RWPE2 (cell line): Measurements from ENCODE around the gene PPP1R37.

Experiments used
- ATAC-seq: fragments of 200-7000 bp; cut with Tn5 transposase; 3 replicates; pipeline ENCODE4 v1.9.1; 2021; ENCODE audit warnings: low read depth
- DNase-seq: peaks from one replicate; pipeline ENCODE4 v3.0.0-alpha.2; 2020; ENCODE audit warnings: low spot score
- H3K27ac ChIP-seq: fragments of 450-650 bp; 2 replicates; pipeline ENCODE4 v1.5.1; 2017; ENCODE audit warnings: mild to moderate bottlenecking; ENCODE audit not compliant: poor library complexity, severe bottlenecking
- H3K27me3 ChIP-seq: fragments of 250-450 bp; sonication (Bioruptor Pico); 2 replicates; pipeline ENCODE4 v1.5.1; 2021; ENCODE audit warnings: mild to moderate bottlenecking, moderate library complexity; ENCODE audit not compliant: insufficient read depth, poor library complexity, severe bottlenecking
- H3K36me3 ChIP-seq: fragments of 250-450 bp; sonication (Bioruptor Pico); 2 replicates; pipeline ENCODE4 v1.5.1; 2020; ENCODE audit warnings: low read depth, mild to moderate bottlenecking, moderate library complexity
- H3K4me1 ChIP-seq: fragments of 250-450 bp; sonication (Bioruptor Pico); 2 replicates; pipeline ENCODE4 v1.5.1; 2021; ENCODE audit warnings: mild to moderate bottlenecking, moderate library complexity; ENCODE audit not compliant: insufficient read depth, poor library complexity, severe bottlenecking
- H3K4me3 ChIP-seq: fragments of 250-450 bp; sonication (Bioruptor Pico); 2 replicates; pipeline ENCODE4 v1.5.1; 2021; ENCODE audit warnings: mild to moderate bottlenecking, moderate library complexity; ENCODE audit not compliant: severe bottlenecking
- H3K9me3 ChIP-seq: fragments of 250-450 bp; sonication (Bioruptor Pico); 2 replicates; pipeline ENCODE4 v1.5.1; 2021; ENCODE audit warnings: mild to moderate bottlenecking, moderate library complexity; ENCODE audit not compliant: severe bottlenecking
- CTCF ChIP-seq: fragments of 450-650 bp; IDR thresholded peaks from one replicate; pipeline ENCODE4 v1.5.1; 2017; ENCODE audit warnings: mild to moderate bottlenecking, moderate library complexity; ENCODE audit not compliant: poor library complexity, severe bottlenecking

PPP1R37 gene

GRCh38 chr19:45049073-45049736, 43.8 kb upstream of the PPP1R37 start:
- DNase-seq (no peak), ATAC-seq (peak; percentile 52; the same call in 2 of the 3 replicates)
- Histone ChIP-seq H3K36me3 (peaks cover 61% of the 10 kb centered on the region), H3K27ac (no peak overlapping the region), H3K4me3 (no peak overlapping the region), H3K9me3 (no peaks in the 10 kb centered on the region), H3K4me1 (no peaks in the 10 kb centered on the region), H3K27me3 (no peaks in the 10 kb centered on the region)
- no peak for TF ChIP-seq CTCF

GRCh38 chr19:45050036-45050435, 42.9 kb upstream of the PPP1R37 start:
- TF ChIP-seq CTCF, result no peak
- no peak for DNase-seq
- H3K36me3 ChIP-seq, result peaks cover 58% of the 10 kb centered on the region
- no peaks in the 10 kb centered on the region for H3K9me3 ChIP-seq
- no peak for ATAC-seq
- no peaks in the 10 kb centered on the region for H3K4me1 ChIP-seq
- H3K27me3 ChIP-seq, result no peaks in the 10 kb centered on the region
- no peak overlapping the region for H3K27ac ChIP-seq
- no peak overlapping the region for H3K4me3 ChIP-seq

GRCh38 chr19:45051929-45052579, 40.9 kb upstream of the PPP1R37 start:
- ATAC-seq, result no peak
- Histone ChIP-seq H3K36me3 (peaks cover 52% of the 10 kb centered on the region), H3K4me3 (no peak overlapping the region), H3K27ac (no peak overlapping the region), H3K27me3 (no peaks in the 10 kb centered on the region), H3K4me1 (no peaks in the 10 kb centered on the region), H3K9me3 (no peaks in the 10 kb centered on the region)
- TF ChIP-seq CTCF, result no peak
- no peak for DNase-seq

GRCh38 chr19:45056831-45057230, 36.1 kb upstream of the PPP1R37 start:
- no peaks in the 10 kb centered on the region for H3K9me3 ChIP-seq
- no peak for DNase-seq
- ATAC-seq, result no peak
- H3K27me3 ChIP-seq, result no peaks in the 10 kb centered on the region
- no peaks in the 10 kb centered on the region for H3K4me1 ChIP-seq
- no peak for TF ChIP-seq CTCF
- peaks cover 88% of the 10 kb centered on the region for H3K36me3 ChIP-seq
- H3K4me3 ChIP-seq, result no peak overlapping the region
- no peak overlapping the region for H3K27ac ChIP-seq

- Histone ChIP-seq H3K4me1 (no peaks in the 10 kb centered on the region), H3K9me3 (no peaks in the 10 kb centered on the region), H3K36me3 (peaks cover 90% of the 10 kb centered on the region), H3K27me3 (no peaks in the 10 kb centered on the region), H3K27ac (no peak overlapping the region), H3K4me3 (no peak overlapping the region)
- TF ChIP-seq CTCF, result no peak
- DNase-seq (no peak), ATAC-seq (no peak)
These were observed 35.5 kb upstream of the PPP1R37 start for GRCh38 chr19:45057444-45057843.
